ENCODE measurements around the gene MBLAC2.

MBLAC2 gene

DNA sequence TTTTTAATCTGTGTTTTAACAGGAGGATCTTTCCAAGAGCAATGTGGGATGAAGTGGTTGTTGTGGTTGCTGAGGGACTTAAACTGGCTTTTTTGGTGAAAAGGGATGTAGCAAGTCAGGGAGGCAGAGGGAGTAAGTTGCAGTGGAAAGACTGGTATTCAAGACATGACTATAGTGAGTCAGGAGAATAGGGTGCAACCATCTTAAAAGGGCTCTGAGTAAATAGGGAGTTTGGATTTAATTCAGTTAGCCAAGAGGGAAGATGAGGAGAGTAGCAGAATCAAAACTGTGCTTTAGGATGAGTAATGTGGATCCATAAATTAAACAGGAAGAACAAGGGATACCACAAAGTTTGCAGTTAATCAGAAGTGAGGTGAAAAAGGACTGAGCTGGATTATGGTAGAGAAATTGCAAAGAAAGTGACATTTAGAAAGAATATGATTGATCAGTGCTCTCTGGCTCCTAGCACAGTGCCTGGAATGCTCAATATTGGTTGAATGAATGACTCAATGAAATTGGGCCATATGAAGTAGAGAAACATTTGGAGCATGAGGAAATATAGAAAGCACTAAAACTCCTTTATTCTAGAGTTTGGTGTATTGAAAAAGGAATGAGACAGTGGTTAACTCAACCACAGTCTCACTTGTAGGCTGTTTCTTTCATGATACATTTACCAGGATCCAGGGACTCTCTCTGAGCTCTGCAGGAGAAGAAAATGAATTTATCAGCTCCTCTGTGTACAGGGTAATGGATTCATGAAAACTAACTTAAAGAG lies 5.2 kb upstream of the MBLAC2 start:
- peaks cover 29% of the 10 kb centered on the region for H3K4me1 ChIP-seq (ENCODE audit: insufficient read depth, low read length)
- peaks cover 2% of the 10 kb centered on the region; the same call in 1 of the 2 replicates for H3K36me3 ChIP-seq (ENCODE audit: insufficient read depth, low read length)
- H3K9ac ChIP-seq (ENCODE audit: low read depth, low read length), result no peak overlapping the region
- H3K9me3 ChIP-seq (ENCODE audit: control insufficient read depth, insufficient read depth, low read length), result no peaks in the 10 kb centered on the region

DNA sequence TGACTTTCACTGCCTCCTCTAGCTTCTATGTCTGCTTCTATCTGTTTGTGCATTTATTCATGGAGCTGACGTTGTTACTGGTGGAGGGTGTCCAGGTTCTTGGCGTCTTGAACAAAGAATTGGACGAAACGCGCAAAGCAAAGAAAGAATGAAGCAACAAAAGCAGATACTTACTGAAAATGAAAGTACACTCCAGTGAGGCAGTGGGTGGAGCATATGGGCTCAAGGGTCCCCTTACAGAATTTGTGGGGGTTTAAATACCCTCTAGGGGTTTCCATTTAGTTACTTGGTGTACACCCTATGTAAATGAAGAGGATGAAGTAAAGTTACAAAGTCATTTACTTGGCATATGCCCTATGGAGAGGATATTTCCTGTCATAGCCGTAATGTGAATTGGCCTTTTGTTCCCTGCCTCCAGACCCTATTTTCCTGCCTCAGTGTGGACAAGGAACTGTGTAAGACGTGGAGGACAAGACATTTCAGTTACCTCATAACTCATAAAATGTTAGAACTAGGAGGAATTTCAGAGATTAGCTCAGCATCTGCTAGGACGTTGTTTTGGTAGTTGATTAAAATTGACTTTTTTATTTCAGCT lies 3.1 kb upstream of the MBLAC2 start:
- Histone ChIP-seq H3K9me3 (ENCODE audit: control insufficient read depth, insufficient read depth, low read length) (no peaks in the 10 kb centered on the region), H3K9ac (ENCODE audit: low read depth, low read length) (no peak overlapping the region), H3K36me3 (ENCODE audit: insufficient read depth, low read length) (peaks cover 2% of the 10 kb centered on the region; the same call in 1 of the 2 replicates), H3K4me1 (ENCODE audit: insufficient read depth, low read length) (peaks cover 22% of the 10 kb centered on the region)

DNA sequence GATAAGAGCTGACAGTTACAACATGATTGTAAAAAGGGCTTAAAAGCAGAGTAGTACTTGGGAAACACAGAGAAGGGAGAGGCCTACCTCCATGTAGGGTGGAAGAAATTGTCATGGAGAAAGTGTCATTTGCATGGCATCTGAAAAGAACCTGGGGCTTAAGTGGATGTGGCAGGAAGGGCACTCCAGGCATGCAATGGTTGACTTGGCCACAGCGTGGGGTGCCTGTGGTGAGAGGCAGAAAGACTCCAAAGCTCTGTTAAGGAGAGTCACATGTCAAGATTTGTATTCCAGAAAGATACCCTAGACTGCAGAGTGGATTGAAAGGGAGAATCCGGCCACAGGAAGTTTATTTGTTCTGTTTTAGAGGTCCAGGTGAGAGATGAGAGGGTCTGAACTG lies 2.5 kb upstream of the MBLAC2 start:
- no peaks in the 10 kb centered on the region for H3K9me3 ChIP-seq (ENCODE audit: control insufficient read depth, insufficient read depth, low read length)
- peaks cover under 1% of the 10 kb centered on the region; the same call in 1 of the 2 replicates for H3K36me3 ChIP-seq (ENCODE audit: insufficient read depth, low read length)
- no peak overlapping the region for H3K9ac ChIP-seq (ENCODE audit: low read depth, low read length)
- H3K4me1 ChIP-seq (ENCODE audit: insufficient read depth, low read length), result peaks cover 22% of the 10 kb centered on the region

DNA sequence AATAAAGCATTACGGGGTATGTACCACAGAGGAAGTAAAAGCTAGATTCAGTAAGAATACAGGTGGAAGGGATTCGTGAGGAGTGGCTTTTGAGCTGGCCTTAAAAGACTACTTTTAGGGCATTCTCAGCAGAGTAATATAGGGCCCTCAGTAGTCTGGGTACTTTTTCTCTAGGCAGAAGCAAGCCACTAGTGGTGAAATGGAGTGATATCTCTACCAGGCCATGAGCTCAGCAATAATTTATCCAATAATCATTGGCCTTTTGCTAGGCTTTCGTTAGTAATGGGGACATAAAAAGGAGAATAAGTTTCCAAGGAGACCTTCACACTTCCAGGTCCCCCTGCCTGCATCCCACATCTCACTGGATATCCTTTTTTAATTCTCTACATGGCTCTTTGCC lies 1.8 kb upstream of the MBLAC2 start:
- no peaks in the 10 kb centered on the region for H3K36me3 ChIP-seq (ENCODE audit: insufficient read depth, low read length)
- peak overlapping the region; percentile 62; the same call in 1 of the 2 replicates for H3K9ac ChIP-seq (ENCODE audit: low read depth, low read length)
- H3K9me3 ChIP-seq (ENCODE audit: control insufficient read depth, insufficient read depth, low read length), result no peaks in the 10 kb centered on the region
- H3K4me1 ChIP-seq (ENCODE audit: insufficient read depth, low read length), result peaks cover 22% of the 10 kb centered on the region

DNA sequence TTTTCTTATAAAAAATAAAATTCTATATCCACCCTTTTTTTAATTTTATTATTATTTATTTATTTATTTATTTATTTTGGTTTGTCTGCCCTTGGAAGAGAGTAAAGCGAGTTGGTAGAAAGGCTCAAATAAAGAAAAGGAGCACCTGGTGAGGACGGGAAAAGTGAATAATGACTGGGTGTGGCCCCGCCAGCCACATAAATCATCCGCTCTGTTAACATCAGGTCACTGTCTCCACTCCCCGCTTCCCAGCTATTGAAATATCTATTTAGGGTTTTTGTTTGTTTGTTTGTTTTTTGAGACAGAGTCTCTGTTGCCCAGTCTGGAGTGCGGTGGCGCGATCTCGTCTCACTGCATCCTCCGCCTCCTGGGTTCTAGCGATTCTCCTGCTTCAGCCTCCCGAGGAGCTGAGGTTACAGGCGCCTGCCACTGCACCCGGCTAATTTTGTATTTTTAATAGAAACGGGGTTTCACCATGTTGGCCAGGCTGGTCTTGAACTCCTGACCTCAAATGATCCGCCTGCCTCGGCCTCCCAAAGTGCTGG lies 937 bp upstream of the MBLAC2 start:
- Histone ChIP-seq H3K4me1 (ENCODE audit: insufficient read depth, low read length) (peaks cover 22% of the 10 kb centered on the region), H3K9me3 (ENCODE audit: control insufficient read depth, insufficient read depth, low read length) (no peaks in the 10 kb centered on the region), H3K36me3 (ENCODE audit: insufficient read depth, low read length) (no peaks in the 10 kb centered on the region), H3K9ac (ENCODE audit: low read depth, low read length) (peak overlapping the region; percentile 62)

DNA sequence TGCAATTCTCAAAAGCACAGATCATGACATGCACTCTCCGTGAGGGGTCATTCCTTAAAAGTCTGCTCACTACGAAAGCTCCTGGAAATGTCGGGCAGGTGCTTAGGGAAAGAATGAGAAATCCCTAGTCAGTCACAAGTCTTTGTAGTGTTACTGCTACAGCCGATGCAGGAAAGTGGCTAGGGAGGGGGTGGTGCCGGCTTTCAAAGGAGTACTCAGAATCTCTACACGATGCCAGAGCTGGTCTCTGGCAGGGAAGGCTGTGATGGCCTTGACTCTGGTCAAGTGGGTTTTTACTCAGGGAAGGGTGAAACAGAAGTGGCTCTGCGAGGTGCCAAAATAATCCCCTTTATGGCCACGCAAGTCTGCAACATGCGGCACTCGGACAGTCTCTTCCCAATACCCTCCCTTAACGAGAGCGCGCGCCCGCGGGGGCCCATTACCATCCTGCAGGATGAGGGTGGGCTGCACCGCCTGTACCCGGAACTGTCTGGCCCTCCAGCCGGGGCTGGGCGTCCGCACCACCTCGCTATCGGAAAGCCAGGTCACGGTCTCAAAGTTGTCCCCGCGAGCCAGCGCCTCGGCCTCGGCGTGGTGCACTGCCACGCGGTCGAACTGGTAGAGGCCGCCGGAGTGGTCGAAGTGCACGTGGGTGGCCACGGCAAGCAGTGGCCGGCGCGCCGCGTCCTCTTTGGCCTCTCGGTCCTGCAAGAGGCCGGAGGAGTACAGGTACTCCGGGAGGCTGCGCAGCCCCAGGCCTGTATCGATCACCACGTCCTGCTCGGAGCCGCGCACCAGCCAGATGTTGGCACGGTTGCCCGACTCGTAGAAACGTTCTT lies 956 bp downstream of the MBLAC2 start:
- H3K4me1 ChIP-seq (ENCODE audit: insufficient read depth, low read length), result peaks cover 18% of the 10 kb centered on the region
- peak overlapping the region; percentile 62 for H3K9ac ChIP-seq (ENCODE audit: low read depth, low read length)
- H3K36me3 ChIP-seq (ENCODE audit: insufficient read depth, low read length), result no peaks in the 10 kb centered on the region
- H3K9me3 ChIP-seq (ENCODE audit: control insufficient read depth, insufficient read depth, low read length), result no peaks in the 10 kb centered on the region

DNA sequence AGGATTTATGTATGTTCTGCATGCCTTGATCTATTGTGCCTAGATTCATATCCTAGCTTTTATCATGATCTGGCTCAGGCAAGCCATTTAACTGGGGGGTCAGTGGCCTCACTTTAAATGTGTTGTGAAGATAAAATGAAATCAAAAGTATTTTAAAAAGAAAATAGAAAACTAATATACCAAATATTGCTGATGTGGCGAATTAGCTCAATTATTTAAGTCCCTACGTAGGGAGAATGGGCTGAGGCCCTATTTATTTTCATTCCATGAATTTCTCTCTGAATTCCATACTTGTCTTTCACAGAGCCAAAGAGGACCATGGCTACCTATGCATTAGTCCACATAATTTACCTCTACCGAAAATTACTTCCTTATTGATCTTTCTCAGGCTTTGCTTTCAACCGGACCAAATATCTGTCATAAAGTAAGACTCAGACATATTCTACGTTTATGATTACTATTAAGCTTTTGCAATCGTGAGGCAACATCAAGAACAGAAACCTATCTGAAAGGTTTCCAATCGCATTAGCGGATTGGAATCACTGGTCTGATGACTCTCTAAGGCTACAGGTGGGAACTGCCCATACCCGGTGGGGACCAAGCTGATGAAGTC lies 1.7 kb downstream of the MBLAC2 start:
- Histone ChIP-seq H3K9ac (ENCODE audit: low read depth, low read length) (peak overlapping the region; percentile 62), H3K4me1 (ENCODE audit: insufficient read depth, low read length) (peaks cover 13% of the 10 kb centered on the region), H3K36me3 (ENCODE audit: insufficient read depth, low read length) (no peaks in the 10 kb centered on the region), H3K9me3 (ENCODE audit: control insufficient read depth, insufficient read depth, low read length) (no peaks in the 10 kb centered on the region)

DNA sequence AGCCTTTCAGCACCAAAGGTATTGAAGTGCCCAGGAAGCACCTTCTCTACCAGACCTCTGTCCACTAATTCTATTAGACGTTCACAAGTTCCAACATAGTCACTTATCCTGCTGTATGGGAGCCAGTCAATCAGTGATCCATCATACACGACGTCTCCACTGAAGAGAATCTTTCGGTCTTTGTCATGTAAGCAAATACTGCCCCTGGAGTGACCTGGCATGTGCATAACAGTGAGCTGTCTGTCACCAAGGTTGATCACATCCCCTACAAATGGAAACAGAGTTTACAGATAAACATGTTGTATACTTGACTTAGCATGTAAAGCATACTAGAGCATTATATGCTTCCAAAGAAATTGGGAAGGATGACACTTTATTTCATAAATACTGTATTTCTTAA lies 13.3 kb downstream of the MBLAC2 start:
- Histone ChIP-seq H3K4me1 (ENCODE audit: insufficient read depth, low read length) (peaks cover 4% of the 10 kb centered on the region; the same call in 1 of the 2 replicates), H3K36me3 (ENCODE audit: insufficient read depth, low read length) (no peaks in the 10 kb centered on the region; the same call in 1 of the 2 replicates), H3K9me3 (ENCODE audit: control insufficient read depth, insufficient read depth, low read length) (no peaks in the 10 kb centered on the region), H3K9ac (ENCODE audit: low read depth, low read length) (no peak overlapping the region)

DNA sequence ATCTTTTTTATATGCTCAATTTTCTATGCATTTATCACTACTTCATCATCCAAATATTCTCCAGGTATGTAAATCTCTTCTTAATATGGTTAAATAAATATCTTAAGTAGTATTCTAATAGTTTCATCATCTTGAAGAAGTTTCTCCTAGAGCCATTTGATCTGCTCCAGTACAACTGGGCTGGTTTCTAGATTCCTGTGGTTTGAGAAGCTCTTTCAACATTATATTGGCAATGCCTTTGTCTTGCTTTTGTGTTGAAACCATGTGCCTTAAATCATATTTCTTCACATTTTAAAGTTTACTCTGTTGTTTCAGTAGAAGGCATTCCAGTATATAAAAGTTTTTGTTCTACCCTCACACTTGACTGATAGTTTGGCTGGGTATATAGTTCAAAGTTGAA lies 27.6 kb downstream of the MBLAC2 start:
- Histone ChIP-seq H3K9ac (ENCODE audit: low read depth, low read length) (no peak overlapping the region), H3K9me3 (ENCODE audit: control insufficient read depth, insufficient read depth, low read length) (no peaks in the 10 kb centered on the region), H3K36me3 (ENCODE audit: insufficient read depth, low read length) (no peaks in the 10 kb centered on the region), H3K4me1 (ENCODE audit: insufficient read depth, low read length) (no peaks in the 10 kb centered on the region)

DNA sequence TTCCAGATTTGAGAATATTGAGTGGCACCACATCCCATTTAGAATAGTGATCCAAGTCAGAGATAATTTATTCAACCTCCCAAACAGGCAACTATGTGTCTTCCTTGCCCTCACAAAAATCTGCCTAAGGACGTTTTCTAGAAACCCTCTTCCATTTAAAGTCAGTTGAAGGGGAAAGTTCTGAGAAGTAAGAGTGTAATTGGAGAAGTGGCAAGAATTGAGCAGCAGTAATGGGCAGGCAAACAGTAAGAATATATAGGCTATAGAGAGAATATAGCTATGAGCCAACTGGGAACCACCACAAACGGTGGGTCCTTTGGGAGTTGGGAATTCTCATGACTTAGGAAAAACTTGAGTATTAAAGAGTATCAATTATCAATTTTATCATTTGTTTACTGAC lies 33.9 kb downstream of the MBLAC2 start:
- Histone ChIP-seq H3K9me3 (ENCODE audit: control insufficient read depth, insufficient read depth, low read length) (no peaks in the 10 kb centered on the region), H3K36me3 (ENCODE audit: insufficient read depth, low read length) (no peaks in the 10 kb centered on the region), H3K4me1 (ENCODE audit: insufficient read depth, low read length) (peaks cover 2% of the 10 kb centered on the region; the same call in 1 of the 2 replicates), H3K9ac (ENCODE audit: low read depth, low read length) (no peak overlapping the region)

DNA sequence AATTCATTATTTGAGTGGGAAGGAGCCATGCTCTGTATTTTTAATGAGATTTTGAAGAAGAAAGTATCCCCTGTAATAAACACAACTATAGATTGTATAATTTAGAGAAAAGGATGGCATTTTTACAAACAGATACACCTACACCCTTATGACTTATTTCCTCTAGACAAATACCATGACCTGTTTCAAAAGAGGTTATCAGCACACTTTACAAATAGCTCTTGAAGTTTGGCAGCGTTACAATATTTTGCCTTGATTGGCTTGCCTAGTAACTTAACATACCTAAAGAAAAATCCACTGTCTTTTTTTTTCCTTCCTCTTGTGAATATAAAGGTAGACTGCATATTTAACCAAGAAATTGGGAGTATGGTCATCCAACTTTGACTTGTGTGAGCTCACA lies 36.5 kb downstream of the MBLAC2 start:
- Histone ChIP-seq H3K9ac (ENCODE audit: low read depth, low read length) (no peak overlapping the region), H3K36me3 (ENCODE audit: insufficient read depth, low read length) (no peaks in the 10 kb centered on the region)

DNA sequence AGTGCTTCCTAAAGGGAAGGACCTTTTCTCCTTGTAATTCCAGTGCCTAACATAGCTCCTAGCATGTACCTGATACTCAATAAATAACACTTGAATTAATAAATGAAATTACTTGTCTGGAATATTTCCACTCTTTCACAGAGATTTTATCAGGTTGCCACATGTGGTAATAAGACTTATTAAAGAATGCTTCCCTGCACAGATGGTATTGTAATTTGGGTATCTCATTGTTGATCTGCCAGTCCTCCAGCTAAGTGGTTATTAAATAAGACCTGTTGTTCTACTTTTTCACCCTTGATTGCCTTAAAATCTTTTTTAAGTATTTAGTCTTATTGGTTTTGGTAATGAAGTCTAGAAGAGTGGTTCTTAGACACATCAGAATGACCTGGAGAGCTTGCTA lies 36.9 kb downstream of the MBLAC2 start:
- H3K36me3 ChIP-seq (ENCODE audit: insufficient read depth, low read length), result no peaks in the 10 kb centered on the region
- no peaks in the 10 kb centered on the region for H3K9me3 ChIP-seq (ENCODE audit: control insufficient read depth, insufficient read depth, low read length)
- peaks cover 2% of the 10 kb centered on the region; the same call in 1 of the 2 replicates for H3K4me1 ChIP-seq (ENCODE audit: insufficient read depth, low read length)
- no peak overlapping the region for H3K9ac ChIP-seq (ENCODE audit: low read depth, low read length)

More for the DNA sequence above, 36.5 kb downstream of the MBLAC2 start:
- Histone ChIP-seq H3K4me1 (ENCODE audit: insufficient read depth, low read length) (peaks cover 2% of the 10 kb centered on the region; the same call in 1 of the 2 replicates), H3K9me3 (ENCODE audit: control insufficient read depth, insufficient read depth, low read length) (no peaks in the 10 kb centered on the region)

DNA sequence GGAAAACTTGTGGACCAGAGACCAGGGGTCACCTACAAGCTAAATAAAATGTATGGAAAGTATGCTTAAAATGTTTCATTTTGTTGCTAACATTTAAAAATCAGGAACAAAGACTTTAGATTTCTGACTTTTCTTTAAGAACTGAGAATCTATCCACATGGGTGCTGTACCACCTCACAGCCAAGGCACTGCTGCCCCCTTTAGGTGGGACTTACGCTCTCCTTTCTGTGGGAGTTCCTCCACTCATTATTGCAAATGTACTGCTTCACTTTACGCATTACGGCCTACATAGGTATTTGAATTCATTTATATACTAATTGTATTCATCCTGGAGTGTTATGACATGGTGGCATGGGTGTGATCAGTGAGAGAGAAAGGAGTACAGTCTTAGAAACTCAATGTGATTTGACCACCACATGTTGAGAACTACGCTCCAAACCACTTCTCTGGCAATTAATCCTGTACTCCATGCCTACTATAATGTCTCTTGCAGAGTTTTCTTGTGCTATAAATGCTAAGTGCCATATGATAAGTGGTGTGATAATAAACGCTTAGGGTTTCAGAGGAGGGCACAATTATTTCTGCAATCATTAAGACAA lies 40.4 kb downstream of the MBLAC2 start:
- Histone ChIP-seq H3K4me1 (ENCODE audit: insufficient read depth, low read length) (no peaks in the 10 kb centered on the region), H3K9ac (ENCODE audit: low read depth, low read length) (no peak overlapping the region), H3K36me3 (ENCODE audit: insufficient read depth, low read length) (no peaks in the 10 kb centered on the region), H3K9me3 (ENCODE audit: control insufficient read depth, insufficient read depth, low read length) (no peaks in the 10 kb centered on the region)
